ENCODE data around the gene CCDC9. TPM values are rescaled to one million over a fixed set of nuclear protein-coding genes. Genes with fewer than 3 reads are reported as not detected.
"Not testable (repeated sequence)": the region's sequence is repeated elsewhere in the genome, so short reads cannot be mapped to it uniquely, and the experiment has no call there.

CCDC9 gene
- total and polyA plus RNA-seq, 4 donors, result 17.5 to 44.5 (median 34.5) TPM

DNA sequence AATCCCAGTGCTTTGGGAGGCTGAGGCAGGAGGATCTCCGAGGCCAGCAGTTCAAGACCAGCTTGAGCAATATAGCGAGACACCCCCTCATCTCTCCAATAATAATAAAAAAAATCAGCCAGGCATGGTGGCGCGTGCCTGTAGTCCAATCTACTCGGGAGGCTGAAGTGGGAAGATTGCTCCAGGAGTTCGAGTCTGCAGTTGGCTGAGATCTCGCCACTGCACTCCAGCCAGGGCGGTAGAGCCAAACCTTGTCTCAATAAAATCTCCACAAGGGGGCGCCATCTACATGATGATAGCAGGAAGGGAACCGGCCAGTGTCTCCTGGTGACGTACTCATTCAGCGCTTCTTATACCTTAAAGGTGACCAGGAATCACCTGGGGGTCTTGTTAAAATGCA is 39.7 kb downstream of the CCDC9 start:
- peak; percentile 63 to 76 (median 71) for DNase-seq
- H3K9me3 ChIP-seq (ENCODE audit: control insufficient read depth in 4 of 4, insufficient read depth in 3 of 4, low read length in 3 of 4), result no peaks in the 10 kb centered on the region
- TF ChIP-seq, protein P1, sequence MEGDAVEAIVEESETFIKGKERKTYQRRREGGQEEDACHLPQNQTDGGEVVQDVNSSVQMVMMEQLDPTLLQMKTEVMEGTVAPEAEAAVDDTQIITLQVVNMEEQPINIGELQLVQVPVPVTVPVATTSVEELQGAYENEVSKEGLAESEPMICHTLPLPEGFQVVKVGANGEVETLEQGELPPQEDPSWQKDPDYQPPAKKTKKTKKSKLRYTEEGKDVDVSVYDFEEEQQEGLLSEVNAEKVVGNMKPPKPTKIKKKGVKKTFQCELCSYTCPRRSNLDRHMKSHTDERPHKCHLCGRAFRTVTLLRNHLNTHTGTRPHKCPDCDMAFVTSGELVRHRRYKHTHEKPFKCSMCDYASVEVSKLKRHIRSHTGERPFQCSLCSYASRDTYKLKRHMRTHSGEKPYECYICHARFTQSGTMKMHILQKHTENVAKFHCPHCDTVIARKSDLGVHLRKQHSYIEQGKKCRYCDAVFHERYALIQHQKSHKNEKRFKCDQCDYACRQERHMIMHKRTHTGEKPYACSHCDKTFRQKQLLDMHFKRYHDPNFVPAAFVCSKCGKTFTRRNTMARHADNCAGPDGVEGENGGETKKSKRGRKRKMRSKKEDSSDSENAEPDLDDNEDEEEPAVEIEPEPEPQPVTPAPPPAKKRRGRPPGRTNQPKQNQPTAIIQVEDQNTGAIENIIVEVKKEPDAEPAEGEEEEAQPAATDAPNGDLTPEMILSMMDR (IDR thresholded peaks at IDR 0.05; ENCODE audit: control extremely low read depth, extremely low read depth), result peak; percentile 72
- 20 to 24% methylated on average over 12 of the region's 12 CpGs for WGBS, 2 donors
- H3K9ac ChIP-seq (ENCODE audit: insufficient read depth in 1 of 2, low read length in 2 of 2), result no peak overlapping the region
- no peaks in the 10 kb centered on the region for H3K4me1 ChIP-seq (ENCODE audit: control insufficient read depth in 5 of 5, insufficient read depth in 5 of 5, low read length in 5 of 5)
- no peaks in the 10 kb centered on the region for H3K36me3 ChIP-seq (ENCODE audit: control insufficient read depth in 4 of 4, insufficient read depth in 4 of 4, low read length in 4 of 4)
- no peaks in the 10 kb centered on the region for H3K27me3 ChIP-seq (ENCODE audit: control insufficient read depth in 3 of 3, insufficient read depth in 3 of 3, low read length in 2 of 3)
- ATAC-seq (ENCODE audit: insufficient read depth, low FRiP score), result no peak
- H3K4me3 ChIP-seq, result no peak overlapping the region
- no peak overlapping the region for H3K27ac ChIP-seq (ENCODE audit: low read depth in 1 of 2, low read length in 1 of 2)

DNA sequence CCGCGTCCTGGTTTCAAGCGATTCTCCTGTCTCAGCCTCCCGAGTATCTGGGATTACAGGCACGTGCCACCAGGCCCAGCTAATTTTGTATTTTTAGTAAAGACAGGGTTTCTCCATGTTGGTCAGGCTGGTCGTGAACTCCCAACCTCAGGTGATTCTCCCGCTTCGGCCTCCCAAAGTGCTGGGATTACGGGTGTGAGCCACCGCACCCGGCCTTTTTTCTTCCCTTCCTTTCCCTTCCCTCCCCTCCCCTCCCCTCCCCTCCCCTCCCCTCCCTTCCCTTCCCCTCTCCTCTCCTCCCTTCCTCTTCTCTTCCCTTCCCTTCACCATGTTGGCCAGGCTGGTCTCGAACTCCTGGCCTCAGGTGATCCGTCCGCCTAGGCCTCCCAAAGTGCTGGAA is 44.5 kb downstream of the CCDC9 start:
- H3K36me3 ChIP-seq (ENCODE audit: control insufficient read depth in 4 of 4, insufficient read depth in 4 of 4, low read length in 4 of 4); ATAC-seq (ENCODE audit: insufficient read depth, low FRiP score); H3K27ac ChIP-seq (ENCODE audit: low read depth in 1 of 2, low read length in 1 of 2); DNase-seq; H3K9me3 ChIP-seq (ENCODE audit: control insufficient read depth in 4 of 4, insufficient read depth in 3 of 4, low read length in 3 of 4); H3K4me3 ChIP-seq; H3K27me3 ChIP-seq (ENCODE audit: control insufficient read depth in 3 of 3, insufficient read depth in 3 of 3, low read length in 2 of 3); H3K9ac ChIP-seq (ENCODE audit: insufficient read depth in 1 of 2, low read length in 2 of 2); H3K4me1 ChIP-seq (ENCODE audit: control insufficient read depth in 5 of 5, insufficient read depth in 5 of 5, low read length in 5 of 5): not testable (repeated sequence)
- 92 to 93% methylated on average over 14 of the region's 14 CpGs for WGBS, 2 donors

DNA sequence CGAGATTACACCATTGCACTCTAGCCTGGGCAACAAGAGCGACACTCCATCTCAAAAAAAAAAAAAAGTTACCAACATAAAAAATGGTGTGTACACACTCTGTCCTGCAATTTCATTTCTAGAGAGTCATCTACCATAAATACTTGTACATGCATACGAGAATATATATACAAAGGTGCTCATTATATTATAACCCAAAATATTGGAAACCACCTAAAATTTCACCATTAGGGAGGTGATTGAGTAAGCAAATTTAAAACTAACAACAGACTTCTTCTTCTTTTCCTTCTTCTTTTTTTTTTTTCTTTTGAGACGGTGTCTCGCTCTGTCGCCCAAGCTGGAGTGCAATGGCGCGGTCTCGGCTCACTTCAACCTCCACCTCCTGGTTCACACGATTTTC is 45.9 kb downstream of the CCDC9 start:
- Histone ChIP-seq H3K27me3 (ENCODE audit: control insufficient read depth in 3 of 3, insufficient read depth in 3 of 3, low read length in 2 of 3) (peaks cover 0 to 3% (median 0%) of the 10 kb centered on the region in 3 donors), H3K4me1 (ENCODE audit: control insufficient read depth in 5 of 5, insufficient read depth in 5 of 5, low read length in 5 of 5) (no peaks in the 10 kb centered on the region), H3K27ac (ENCODE audit: low read depth in 1 of 2, low read length in 1 of 2) (no peak overlapping the region), H3K9me3 (ENCODE audit: control insufficient read depth in 4 of 4, insufficient read depth in 3 of 4, low read length in 3 of 4) (no peaks in the 10 kb centered on the region), H3K9ac (ENCODE audit: insufficient read depth in 1 of 2, low read length in 2 of 2) (no peak overlapping the region), H3K4me3 (no peak overlapping the region), H3K36me3 (ENCODE audit: control insufficient read depth in 4 of 4, insufficient read depth in 4 of 4, low read length in 4 of 4) (no peaks in the 10 kb centered on the region)
- DNase-seq (no peak), ATAC-seq (ENCODE audit: insufficient read depth, low FRiP score) (no peak)
- TF ChIP-seq, protein P1 (IDR thresholded peaks at IDR 0.05; ENCODE audit: control extremely low read depth, extremely low read depth), result no peak
- WGBS, 2 donors, result 41 to 80% methylated on average over 10 of the region's 10 CpGs

DNA sequence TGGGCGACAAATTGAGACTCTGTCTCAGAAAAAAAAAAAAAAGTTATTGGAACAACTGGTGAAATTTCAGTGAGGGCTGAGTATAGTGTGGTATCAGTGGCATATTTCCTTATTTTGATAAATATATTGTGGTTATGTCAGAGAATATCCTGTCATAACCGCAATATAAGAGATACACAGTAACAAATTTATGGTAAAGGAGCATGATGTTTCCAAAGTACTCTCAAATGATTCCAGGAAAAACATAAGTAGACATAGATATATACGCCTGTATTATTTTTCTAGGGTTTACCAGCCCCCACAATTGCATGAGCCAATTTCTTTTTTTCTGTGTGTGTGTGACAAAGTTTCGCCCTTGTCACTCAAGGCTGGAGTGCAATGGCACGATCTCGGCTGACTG is 47.6 kb downstream of the CCDC9 start:
- Histone ChIP-seq H3K36me3 (ENCODE audit: control insufficient read depth in 4 of 4, insufficient read depth in 4 of 4, low read length in 4 of 4) (no peaks in the 10 kb centered on the region), H3K27ac (ENCODE audit: low read depth in 1 of 2, low read length in 1 of 2) (no peak overlapping the region), H3K9me3 (ENCODE audit: control insufficient read depth in 4 of 4, insufficient read depth in 3 of 4, low read length in 3 of 4) (no peaks in the 10 kb centered on the region), H3K4me1 (ENCODE audit: control insufficient read depth in 5 of 5, insufficient read depth in 5 of 5, low read length in 5 of 5) (no peaks in the 10 kb centered on the region), H3K27me3 (ENCODE audit: control insufficient read depth in 3 of 3, insufficient read depth in 3 of 3, low read length in 2 of 3) (peaks cover 0 to 3% (median 0%) of the 10 kb centered on the region in 3 donors), H3K9ac (ENCODE audit: insufficient read depth in 1 of 2, low read length in 2 of 2) (no peak overlapping the region), H3K4me3 (no peak overlapping the region)
- ATAC-seq (ENCODE audit: insufficient read depth, low FRiP score) (no peak), DNase-seq (no peak)
- WGBS, 2 donors, result 28 to 63% methylated on average over 6 of the region's 6 CpGs
- TF ChIP-seq, protein P1 (IDR thresholded peaks at IDR 0.05; ENCODE audit: control extremely low read depth, extremely low read depth), result no peak

Data from lung (tissue), 12 donors.